IMR-90 (cell line): ENCODE results near the gene SNRPD2. TPM values are rescaled to one million over a fixed set of nuclear protein-coding genes. Genes with fewer than 3 reads are reported as not detected.
A peak's percentile ranks its signal among the peaks of the same experiment; 100 is the strongest.

Experiments
- ATAC-seq: fragments of 200-7000 bp; cut with Tn5 transposase; 2 replicates; pipeline ENCODE4 v1.9.1; 2020; ENCODE audit warnings: low read depth, mild to moderate bottlenecking, moderate library complexity
- BruUV-seq: library from RNA; stranded (reverse); fragments of 400-500 nt; replicated peaks from 2 replicates; lab custom pipeline; 2021; lab: Mats Ljungman, UMichigan
- CTCF ChIA-PET: fragments of 300-600 bp; formaldehyde crosslinking; extraction: SDS; loops from one replicate; lab custom pipeline; 2021; ENCODE audit warnings: antibody characterized with exemption; lab: Yijun Ruan, JAX
- POLR2A ChIA-PET: fragments of 300-600 bp; sonication (Branson Sonifier 250); formaldehyde crosslinking; loops from one replicate; lab custom pipeline; 2022; ENCODE audit warnings: antibody characterized with exemption; ENCODE audit not compliant: unreplicated experiment; lab: Charles Lee
- DNase-seq: peaks from one replicate; pipeline ENCODE4 v3.0.0; 2013
- H2AFZ ChIP-seq: replicated peaks from 2 replicates; pipeline ENCODE3; 2013; ENCODE audit warnings: low read length, mild to moderate bottlenecking; ENCODE audit not compliant: poor library complexity
- H2AK5ac ChIP-seq: 2 replicates; pipeline ENCODE4 v1.6.1; 2013; ENCODE audit warnings: low read depth, low read length, inconsistent platforms
- H2AK9ac ChIP-seq: replicated peaks from 2 replicates; pipeline ENCODE3; 2013; ENCODE audit warnings: mild to moderate bottlenecking, low read depth, low read length, moderate library complexity; ENCODE audit not compliant: poor library complexity
- H2BK120ac ChIP-seq: 2 replicates; pipeline ENCODE4 v1.6.1; 2013; ENCODE audit warnings: low read depth, low read length, inconsistent platforms
- H2BK15ac ChIP-seq: 3 replicates; pipeline ENCODE4 v1.6.1; 2013; ENCODE audit warnings: low read depth, low read length, inconsistent platforms
- H2BK20ac ChIP-seq: 2 replicates; pipeline ENCODE4 v1.6.1; 2013; ENCODE audit warnings: low read depth, mild to moderate bottlenecking, inconsistent platforms, low read length, moderate library complexity
- H2BK5ac ChIP-seq: 2 replicates; pipeline ENCODE4 v1.6.1; 2013; ENCODE audit warnings: mild to moderate bottlenecking, low read depth, low read length, inconsistent platforms; ENCODE audit not compliant: poor library complexity, severe bottlenecking
- H3K14ac ChIP-seq: replicated peaks from 2 replicates; pipeline ENCODE4 v1.6.1; 2013; ENCODE audit warnings: low read depth, low read length, inconsistent platforms
- H3K18ac ChIP-seq: 2 replicates; pipeline ENCODE4 v1.6.1; 2013; ENCODE audit warnings: low read depth, low read length, control low read depth
- H3K23ac ChIP-seq: 2 replicates; pipeline ENCODE4 v1.6.1; 2013; ENCODE audit warnings: low read depth, low read length, inconsistent platforms
- H3K27ac ChIP-seq: 2 replicates; pipeline ENCODE4 v1.5.1; 2013; ENCODE audit warnings: mild to moderate bottlenecking, control low read depth, low read length; ENCODE audit not compliant: insufficient read depth
- H3K27me3 ChIP-seq: 2 replicates; pipeline ENCODE4 v1.6.1; 2013; ENCODE audit warnings: low read length; ENCODE audit not compliant: control insufficient read depth, insufficient read depth
- H3K36me3 ChIP-seq: 2 replicates; pipeline ENCODE4 v1.6.1; 2013; ENCODE audit warnings: low read length, mixed read lengths; ENCODE audit not compliant: control insufficient read depth, insufficient read depth
- H3K4ac ChIP-seq: 2 replicates; pipeline ENCODE4 v1.6.1; 2013; ENCODE audit warnings: low read depth, low read length, inconsistent platforms
- H3K4me1 ChIP-seq: 2 replicates; pipeline ENCODE4 v1.6.1; 2013; ENCODE audit warnings: low read length, mixed read lengths; ENCODE audit not compliant: control insufficient read depth, insufficient read depth
- H3K4me2 ChIP-seq: 2 replicates; pipeline ENCODE4 v1.6.1; 2013; ENCODE audit warnings: low read depth, mild to moderate bottlenecking, control low read depth, low read length, moderate library complexity
- H3K4me3 ChIP-seq: 2 replicates; pipeline ENCODE4 v1.5.1; 2013; ENCODE audit warnings: low read depth, mild to moderate bottlenecking, control low read depth, low read length, moderate library complexity; ENCODE audit not compliant: insufficient read depth
- H3K56ac ChIP-seq: 2 replicates; pipeline ENCODE4 v1.6.1; 2013; ENCODE audit warnings: low read length, inconsistent platforms; ENCODE audit not compliant: insufficient read depth; ENCODE audit errors: extremely low read depth
- H3K79me1 ChIP-seq, 2 experiments: 2 replicates each; pipeline ENCODE4 v1.6.1; 2013; ENCODE audit warnings: low read length in 2 of 2, inconsistent platforms in 1 of 2, low read depth in 1 of 2
- H3K9ac ChIP-seq: 2 replicates; pipeline ENCODE4 v1.6.1; 2013; ENCODE audit warnings: low read depth, low read length, control low read depth
- H3K9me1 ChIP-seq: 2 replicates; pipeline ENCODE4 v1.6.1; 2013; ENCODE audit warnings: low read length, inconsistent platforms; ENCODE audit not compliant: insufficient read depth
- H3K9me3 ChIP-seq: 2 replicates; pipeline ENCODE4 v1.6.1; 2013; ENCODE audit warnings: low read length; ENCODE audit not compliant: control insufficient read depth, insufficient read depth
- H4K20me1 ChIP-seq: 2 replicates; pipeline ENCODE4 v1.6.1; 2013; ENCODE audit warnings: low read length, inconsistent platforms; ENCODE audit not compliant: insufficient read depth
- H4K5ac ChIP-seq: 2 replicates; pipeline ENCODE4 v1.6.1; 2013; ENCODE audit warnings: mild to moderate bottlenecking, low read depth, low read length, control low read depth
- H4K8ac ChIP-seq, 2 experiments: 2 replicates each; pipeline ENCODE4 v1.6.1; 2013; ENCODE audit warnings: low read depth in 2 of 2, low read length in 2 of 2, control low read depth in 1 of 2, inconsistent platforms in 1 of 2
- H4K91ac ChIP-seq: 2 replicates; pipeline ENCODE4 v1.6.1; 2013; ENCODE audit warnings: low read depth, low read length, inconsistent platforms; ENCODE audit not compliant: insufficient read depth
- BHLHE40 ChIP-seq: fragments of 150-350 bp; IDR thresholded peaks from 2 replicates; pipeline ENCODE4 v1.6.1; 2016; ENCODE audit warnings: mild to moderate bottlenecking, low read depth, low read length
- CEBPB ChIP-seq: IDR thresholded peaks from 2 replicates; pipeline ENCODE4 v1.6.1; 2012; ENCODE audit warnings: low read depth, low read length, improper control_type of control experiment
- CTCF ChIP-seq: conservative IDR thresholded peaks from 2 replicates; pipeline ENCODE4 v1.5.1; 2012; ENCODE audit warnings: mild to moderate bottlenecking, low read depth, low read length, improper control_type of control experiment
- ELK1 ChIP-seq: fragments of 150-350 bp; IDR thresholded peaks from 2 replicates; pipeline ENCODE4 v1.6.1; 2016; ENCODE audit warnings: low read depth, mild to moderate bottlenecking, low read length, moderate library complexity, borderline replicate concordance
- FOS ChIP-seq: fragments of 150-350 bp; IDR thresholded peaks from 2 replicates; pipeline ENCODE4 v1.6.1; 2016; ENCODE audit warnings: low read depth, low read length
- MAZ ChIP-seq: IDR thresholded peaks from 2 replicates; pipeline ENCODE4 v1.6.1; 2012; ENCODE audit warnings: low read depth, mild to moderate bottlenecking, low read length, improper control_type of control experiment, moderate library complexity, borderline replicate concordance
- MXI1 ChIP-seq: IDR thresholded peaks from 2 replicates; pipeline ENCODE4 v1.6.1; 2012; ENCODE audit warnings: low read depth, mild to moderate bottlenecking, low read length, moderate library complexity, borderline replicate concordance
- NFE2L2 ChIP-seq: fragments of 150-350 bp; IDR thresholded peaks from 2 replicates; pipeline ENCODE4 v1.6.1; 2016; ENCODE audit warnings: low read depth, mild to moderate bottlenecking, low read length
- POLR2A ChIP-seq: IDR thresholded peaks from 2 replicates; pipeline ENCODE4 v1.6.1; 2012; ENCODE audit warnings: mild to moderate bottlenecking, low read depth, low read length
- RAD21 ChIP-seq: IDR thresholded peaks from 2 replicates; pipeline ENCODE4 v1.6.1; 2012; ENCODE audit warnings: low read length, improper control_type of control experiment
- RFX5 ChIP-seq: IDR thresholded peaks from 2 replicates; pipeline ENCODE4 v1.8.0; 2012; ENCODE audit warnings: low read depth, mild to moderate bottlenecking, low read length, moderate library complexity
- USF2 ChIP-seq: fragments of 150-350 bp; IDR thresholded peaks from 2 replicates; pipeline ENCODE4 v1.6.1; 2017; ENCODE audit warnings: mild to moderate bottlenecking, antibody characterized with exemption, low read length, low read depth
- WGBS, 2 experiments: methylation state at CpG; one replicate each; pipeline versions ENCODE4 v1.1.5 to v1.1.7; 2013; ENCODE audit warnings: missing lambda C conversion rate in 2 of 2; ENCODE audit not compliant: insufficient read length in 1 of 2; ENCODE audit errors: extremely low coverage in 2 of 2; 5-methylcytosine and 5-hydroxymethylcytosine counted together
- dilution Hi-C: fragments of 300-500 bp; cut with HindIII; formaldehyde crosslinking; loops from one replicate; pipeline ENCODE4 v1.14.3; 2018; ENCODE audit warnings: low sequenced_read_pairs; ENCODE audit not compliant: unreplicated experiment
- in situ Hi-C: fragments of 300-500 bp; cut with MboI; formaldehyde crosslinking; loops from 3 replicates; pipeline ENCODE4 v1.14.3; 2019; ENCODE audit warnings: low sequenced_read_pairs, inconsistent platforms, mixed read lengths
- intact Hi-C: fragments of 100-400 bp; cut with micrococcal nuclease; formaldehyde crosslinking; loops from 2 replicates; pipeline ENCODE4 v1.10.0; 2022
- polyA plus RNA-seq, 3 experiments: library from polyadenylated mRNA; depleted of rRNA; stranded (reverse); fragments of >200 nt; gene quantifications; 2 replicates each; pipeline ENCODE4 v1.2.3, GENCODE V29; 2012; ENCODE audit warnings: low replicate concordance in 1 of 3
- total RNA-seq: library from RNA; depleted of rRNA; stranded (reverse); fragments of >200 nt; gene quantifications from 2 replicates; pipeline ENCODE4 v1.2.3, GENCODE V29; 2012

SNRPD2 gene
- total and polyA plus RNA-seq, 2 of the 4 experiments (the other 2 are of a cell fraction), result 587 to 877 TPM

- DNase-seq, result peak; percentile 97
- Histone ChIP-seq H3K4me1 (peaks cover 9% of the 10 kb centered on the region), H3K27me3 (no peaks in the 10 kb centered on the region), H2BK5ac (peak overlapping the region; percentile 91), H3K4me3 (peak overlapping the region; percentile 54), H3K4ac (peak overlapping the region; percentile 97), H4K20me1 (no peaks in the 10 kb centered on the region), H4K8ac (peak overlapping the region; percentile 85 to 99), H3K14ac (peak overlapping the region; percentile 100), H2BK20ac (peak overlapping the region; percentile 70; the same call in 1 of the 2 replicates), H3K9me3 (no peaks in the 10 kb centered on the region), H3K36me3 (peaks cover 13% of the 10 kb centered on the region), H3K9me1 (0 out of 2 replicates have a peak, but pooled peaks cover 3% of the 10 kb centered on the region), H3K23ac (peak overlapping the region; percentile 100), H3K9ac (peak overlapping the region; percentile 98), H3K79me1 (peaks cover 23 to 82% of the 10 kb centered on the region in 2 experiments), H2BK15ac (peak overlapping the region; percentile 95; the same call in 1 of the 3 replicates), H3K27ac (peak overlapping the region; percentile 93), H2AK5ac (peak overlapping the region; percentile 98), H2BK120ac (peak overlapping the region; percentile 91), H4K91ac (peak overlapping the region; percentile 92), H2AK9ac (peak overlapping the region; percentile 98), H3K4me2 (peak overlapping the region; percentile 91), H3K18ac (peak overlapping the region; percentile 83), H3K56ac (peak overlapping the region; percentile 97), H2AFZ (peak overlapping the region; percentile 95), H4K5ac (peak overlapping the region; percentile 84)
- ChIA-PET POLR2A (interaction anchor here (0.5 to 1.0 kb wide), 7 partner anchors 10 to 53 kb away, joined by 3 to 21 read pairs (median 4); partner anchors contain the start of genes FBXO46, SIX5 and SNRPD2), CTCF (interaction anchor here (0.6 to 2.0 kb wide), 3 partner anchors 18 to 25 kb away, joined by 3 to 10 read pairs (median 4); partner anchors contain the start of genes QPCTL and SNRPD2)
- no TSS peak for BruUV-seq
- dilution Hi-C loops (no loop called here), in situ Hi-C loops (no loop called here), intact Hi-C loops (loop anchor here (1.0 kb wide), 1 partner anchor 53 kb away; no protein-coding TSS in a partner anchor)
- 8% methylated on average over 8 of the region's 51 CpGs; no CpG with 5 or more reads in 1 of the 2 experiments for WGBS, 2 experiments
- peak; percentile 95 for ATAC-seq
- TF ChIP-seq ELK1, result peak; percentile 83; the same call in 1 of the 2 replicates
- peak; percentile 81 for TF ChIP-seq POLR2A
- TF ChIP-seq FOS, result peak; percentile 53; the same call in 1 of the 2 replicates
- TF ChIP-seq BHLHE40, result peak; percentile 91
- TF ChIP-seq RFX5, result no peak
- TF ChIP-seq NFE2L2, result no peak
- peak; percentile 44; the same call in 1 of the 2 replicates for TF ChIP-seq MXI1
- TF ChIP-seq USF2, result peak; percentile 99
- TF ChIP-seq CTCF, result peak; percentile 29; the same call in 1 of the 2 replicates
- TF ChIP-seq RAD21, result no peak
- TF ChIP-seq MAZ, result peak; percentile 61; the same call in 1 of the 2 replicates
- peak; percentile 45; the same call in 1 of the 2 replicates for TF ChIP-seq CEBPB
These were observed 25.6 kb upstream of the SNRPD2 start for GRCh38 chr19:45717131-45717982.
